Skin of body (tissue), 2 donors: ENCODE results near the gene EFCAB3. TPM values are rescaled to one million over a fixed set of nuclear protein-coding genes. Genes with fewer than 3 reads are reported as not detected.
"Not testable (repeated sequence)": the region's sequence is repeated elsewhere in the genome, so short reads cannot be mapped to it uniquely, and the experiment has no call there.

Experiments
- DNase-seq: peaks from one replicate; lab custom pipeline; 2025; lab: John Stamatoyannopoulos, UW
- total RNA-seq: library from RNA; depleted of rRNA; stranded (reverse); fragments of >200 nt; gene quantifications from one replicate; pipeline ENCODE4 v1.2.3, GENCODE V29; 2014

The EFCAB3 gene
- total RNA-seq = not detected

DNA sequence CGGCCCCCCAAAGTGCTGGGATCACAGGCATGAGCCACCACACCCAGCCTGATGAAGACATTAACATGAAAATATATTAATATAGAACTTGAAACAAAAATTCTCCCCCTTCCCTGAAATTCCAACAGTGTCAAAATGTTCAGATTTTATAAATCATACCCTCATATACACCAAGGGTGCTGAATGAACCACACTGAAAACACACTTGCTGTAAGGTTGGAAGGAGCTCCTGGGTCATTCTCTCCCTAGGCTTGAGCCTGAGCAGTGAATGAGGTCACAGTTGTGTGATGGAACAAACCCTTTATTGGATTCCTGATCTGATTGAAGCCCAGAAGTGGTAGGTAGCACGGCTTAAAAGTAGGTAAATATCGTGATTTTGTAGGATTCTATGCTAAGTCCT is at the start of gene EFCAB3:
TSS of gene EFCAB3 (plus strand) at position 301 of the 400 bp plus-strand sequence. CDS start 2,427 bp downstream, outside the sequence.
- DNase-seq = no peak

DNA sequence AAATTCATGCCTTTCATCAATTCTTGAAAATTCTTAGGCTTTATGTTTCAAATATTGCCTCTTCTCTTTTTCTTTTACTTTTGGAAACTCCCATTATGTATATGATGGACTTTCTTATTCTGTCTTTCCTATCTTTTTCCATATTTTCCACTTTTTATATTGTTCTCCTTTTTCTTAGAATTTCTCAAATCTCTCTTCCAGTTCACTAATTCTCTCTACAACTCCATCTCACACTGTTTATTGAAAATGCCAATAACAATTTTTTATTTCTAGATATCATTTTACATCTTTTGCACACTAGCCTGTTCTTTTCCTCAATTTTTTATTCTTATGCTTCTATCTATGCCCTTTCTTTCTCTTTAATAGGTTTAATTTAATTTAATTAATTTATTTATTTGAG is 43.8 kb upstream of the EFCAB3 start:
- no peak for DNase-seq

DNA sequence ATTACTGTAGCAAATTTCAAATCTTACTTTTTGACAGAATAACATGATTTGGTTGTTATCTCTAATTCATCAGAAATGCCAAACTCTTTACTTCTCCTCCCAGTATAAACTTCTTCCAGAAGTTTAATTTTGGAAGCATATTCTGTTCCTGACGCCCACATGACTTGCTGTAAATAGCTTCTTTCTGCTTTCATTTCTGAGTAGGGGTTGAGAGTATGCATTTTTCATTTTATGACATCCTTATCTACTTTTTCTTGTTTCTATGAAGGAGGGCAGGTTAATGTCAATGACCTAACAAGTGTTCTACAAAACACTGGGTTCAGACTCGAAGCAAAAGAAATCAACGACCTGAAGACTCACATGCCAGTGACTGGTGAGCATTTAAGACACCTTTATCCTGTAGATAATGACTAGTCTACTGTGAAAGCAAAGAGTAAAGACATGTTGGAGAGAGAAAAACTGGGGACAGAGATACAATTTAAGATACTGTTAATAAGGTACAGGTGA is 36.5 kb upstream of the EFCAB3 start:
- DNase-seq = no peak

DNA sequence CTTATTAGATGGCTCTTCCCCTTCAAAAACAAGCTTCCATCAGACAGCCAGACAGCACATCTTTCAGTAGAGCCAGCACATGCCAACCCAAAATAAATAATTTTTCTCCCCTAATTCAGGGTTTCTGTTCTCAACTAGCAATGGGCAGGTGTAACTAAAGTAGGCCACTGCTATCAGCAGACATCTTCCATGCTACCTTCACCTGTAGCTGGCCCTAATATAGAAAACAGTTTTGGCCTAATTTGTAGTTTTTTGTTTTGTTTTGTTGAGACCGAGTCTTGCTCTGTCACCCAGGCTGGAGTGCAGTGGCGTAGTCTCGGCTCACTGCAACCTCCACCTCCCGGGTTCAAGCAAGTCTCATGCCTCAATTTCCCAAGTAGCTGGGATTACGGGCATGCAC is 29.2 kb upstream of the EFCAB3 start:
- no peak for DNase-seq

DNA sequence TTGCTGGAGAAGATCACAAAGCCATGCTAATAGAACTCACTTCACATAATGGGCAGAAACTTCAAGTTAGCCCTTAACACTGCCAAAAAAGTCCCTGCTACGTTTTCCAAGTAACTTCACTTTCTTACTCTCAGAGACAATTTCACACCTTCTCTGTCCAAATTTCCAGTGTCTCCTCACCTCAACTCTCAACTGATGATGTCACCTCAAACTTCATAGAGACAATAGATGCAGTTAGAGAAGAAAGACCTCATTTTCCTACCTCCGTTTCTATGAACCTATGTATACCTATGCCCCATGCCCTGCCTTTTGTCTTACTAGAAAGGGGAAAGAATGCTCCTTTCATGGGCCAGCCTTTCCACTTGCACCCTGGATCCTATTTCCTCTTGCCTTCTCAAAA is 14.2 kb upstream of the EFCAB3 start:
- DNase-seq = no peak

DNA sequence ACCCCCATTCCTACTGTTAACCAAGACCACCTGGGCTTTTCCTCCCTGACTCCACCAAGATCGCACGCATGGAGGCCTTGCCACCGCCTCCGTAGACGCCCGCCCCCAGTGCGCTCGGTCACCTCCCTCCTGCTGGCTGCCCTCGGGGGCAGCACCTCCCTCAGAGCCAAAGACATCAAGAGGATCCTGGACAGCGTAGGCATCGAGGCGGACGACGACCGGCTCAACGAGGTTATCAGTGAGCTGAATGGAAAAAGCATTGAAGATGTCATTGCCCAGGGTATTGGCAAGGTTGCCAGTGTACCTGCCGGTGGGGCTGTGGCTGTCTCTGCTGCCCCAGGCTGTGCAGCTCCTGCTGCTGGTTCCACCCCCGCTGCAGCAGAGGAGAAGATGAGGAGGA is 1.2 kb downstream of the EFCAB3 start:
- DNase-seq = no peak

DNA sequence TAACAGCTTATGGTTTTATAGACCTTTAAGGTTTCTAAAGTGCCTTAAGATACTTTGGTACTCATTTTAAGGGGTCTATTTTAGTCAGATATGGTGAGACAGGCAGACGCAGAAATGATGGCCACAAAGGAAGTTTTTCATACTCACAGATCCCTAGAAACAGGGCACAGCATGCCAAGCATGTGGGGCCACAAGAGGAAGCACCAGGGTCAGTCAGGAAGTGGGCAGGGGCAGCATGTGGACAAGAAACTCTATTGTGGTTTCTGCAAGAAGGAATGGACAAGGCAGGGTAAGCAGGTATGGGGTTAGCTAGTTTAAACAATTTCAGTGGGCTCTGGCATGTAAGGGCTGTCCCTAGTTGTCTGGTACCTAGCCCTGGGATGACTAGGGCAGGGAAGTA is 8.5 kb downstream of the EFCAB3 start:
- DNase-seq = no peak

DNA sequence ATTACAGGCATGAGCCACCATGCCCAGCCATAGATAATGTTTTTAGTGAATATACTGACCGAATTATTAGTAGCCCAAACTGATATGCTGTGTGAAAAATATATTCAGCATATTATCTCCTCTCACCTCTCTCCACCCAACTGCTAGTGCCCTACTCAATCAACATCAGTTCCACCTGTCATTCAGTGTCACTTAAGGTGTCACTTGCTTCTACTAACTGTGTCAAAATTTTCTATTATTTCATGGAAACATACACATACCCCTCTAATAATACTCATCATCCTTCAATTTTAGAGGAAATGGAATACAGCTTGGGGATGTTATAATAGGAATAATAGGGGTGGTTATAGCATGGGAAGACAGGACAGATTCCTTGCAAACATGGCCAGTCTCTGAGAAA is 12.6 kb downstream of the EFCAB3 start:
- no peak for DNase-seq

DNA sequence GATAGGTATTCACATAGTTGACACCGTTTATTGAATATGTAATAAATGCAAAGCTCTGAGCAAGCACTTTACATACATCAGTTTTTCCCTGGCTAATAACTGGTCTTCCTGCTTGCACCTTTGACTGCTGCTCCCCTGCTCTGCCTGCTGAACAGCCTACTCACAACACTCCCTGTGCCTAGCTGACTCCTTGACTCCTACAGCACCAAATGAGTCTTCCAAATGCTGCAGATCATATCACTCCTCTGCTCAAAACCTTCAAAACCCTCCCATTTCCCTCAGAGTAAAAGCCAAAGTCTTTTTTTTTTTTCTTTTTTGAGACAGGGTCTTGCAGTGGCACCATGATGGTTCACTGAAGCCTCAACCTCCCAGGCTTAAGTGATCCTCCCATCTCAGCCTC is 18.5 kb downstream of the EFCAB3 start:
- no peak for DNase-seq

DNA sequence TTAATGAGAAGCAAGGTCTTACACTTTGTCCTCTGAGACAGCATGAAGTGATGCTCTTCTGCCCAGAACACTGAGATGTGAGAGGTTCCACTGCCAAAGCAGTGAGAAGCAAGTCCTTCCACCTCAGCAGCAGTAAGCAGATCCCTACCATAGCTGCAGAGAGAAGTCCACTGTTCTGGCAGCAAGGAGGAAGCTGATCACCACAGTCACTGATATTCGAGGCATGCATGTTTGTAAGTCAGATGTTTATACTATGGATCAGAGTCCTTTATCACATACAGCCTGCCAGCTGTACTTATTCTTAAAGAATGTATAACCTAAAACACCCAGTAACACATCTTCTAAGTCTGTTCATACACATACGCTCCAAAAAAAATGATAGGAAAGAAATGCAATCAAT is 25.1 kb downstream of the EFCAB3 start:
- DNase-seq = no peak

DNA sequence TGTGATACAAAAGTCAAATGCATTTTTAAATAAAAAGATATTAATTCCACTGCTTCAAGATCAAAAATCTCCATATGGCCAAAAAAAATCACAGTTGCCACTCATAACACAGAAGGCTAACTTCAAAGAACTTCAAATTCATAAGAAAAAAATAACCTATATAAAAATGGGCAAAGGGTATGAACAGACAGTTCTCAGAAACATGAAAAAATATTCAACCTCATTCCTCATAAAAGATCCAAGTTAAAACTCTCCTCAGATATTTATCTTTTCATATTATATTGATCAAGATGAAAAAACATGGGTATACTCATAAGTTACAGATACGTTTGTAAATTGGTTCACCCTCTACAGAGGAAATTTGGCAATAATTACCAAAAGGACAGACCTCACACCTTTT is 32.7 kb downstream of the EFCAB3 start:
- not testable (repeated sequence) for DNase-seq

DNA sequence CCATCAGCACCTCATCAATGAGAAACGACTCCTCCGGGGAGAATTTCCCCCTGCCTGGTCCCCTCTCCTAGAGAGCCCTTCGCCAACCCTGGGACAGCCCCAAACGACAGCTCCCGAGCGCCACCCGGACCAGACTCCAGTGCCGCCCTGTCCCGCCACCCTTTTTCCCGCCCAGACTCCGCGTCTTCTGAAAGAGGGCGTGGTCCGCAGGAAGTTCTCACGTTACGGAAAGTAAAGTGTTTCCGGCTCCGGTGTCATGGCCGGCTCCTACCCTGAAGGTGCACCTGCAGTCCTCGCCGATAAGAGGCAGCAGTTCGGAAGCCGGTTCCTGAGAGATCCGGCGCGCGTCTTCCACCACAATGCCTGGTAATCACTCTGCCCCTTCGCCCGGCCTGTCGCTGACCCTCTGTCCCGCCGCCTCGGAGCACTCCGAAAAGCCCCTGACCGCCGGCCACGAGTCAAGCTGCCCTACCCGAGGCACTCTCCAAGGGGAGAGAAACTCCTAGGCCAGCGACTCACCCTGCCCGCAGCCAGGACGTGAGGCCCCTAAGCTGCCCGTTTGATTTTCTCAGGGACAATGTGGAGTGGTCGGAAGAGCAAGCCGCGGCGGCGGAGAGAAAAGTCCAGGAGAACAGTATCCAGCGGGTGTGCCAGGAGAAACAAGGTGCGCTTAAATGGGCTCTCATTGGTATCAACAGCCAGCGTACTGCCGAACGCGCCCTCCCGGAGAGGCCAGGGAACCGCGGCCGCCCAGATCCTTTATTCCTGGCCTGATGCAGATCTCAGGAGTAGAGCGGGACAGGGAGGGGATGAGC is 43.5 kb downstream of the EFCAB3 start, which contains the start of gene METTL2A:
TSS of gene METTL2A (plus strand) at position 251 of the 815 bp plus-strand sequence. CDS start at position 257, 6 bp downstream.
- DNase-seq = peak; percentile 75

DNA sequence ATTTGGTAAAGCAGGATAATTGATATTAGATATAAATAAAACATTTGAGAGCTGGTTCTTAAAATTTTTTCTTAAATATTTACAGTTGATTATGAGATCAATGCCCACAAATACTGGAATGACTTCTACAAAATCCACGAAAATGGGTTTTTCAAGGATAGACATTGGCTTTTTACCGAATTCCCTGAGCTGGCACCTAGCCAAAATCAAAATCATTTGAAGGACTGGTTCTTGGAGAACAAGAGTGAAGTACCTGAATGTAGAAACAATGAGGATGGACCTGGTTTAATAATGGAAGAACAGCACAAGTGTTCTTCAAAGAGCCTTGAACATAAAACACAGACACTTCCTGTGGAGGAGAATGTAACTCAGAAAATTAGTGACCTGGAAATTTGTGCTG is 45.9 kb downstream of the EFCAB3 start:
- not testable (repeated sequence) for DNase-seq

DNA sequence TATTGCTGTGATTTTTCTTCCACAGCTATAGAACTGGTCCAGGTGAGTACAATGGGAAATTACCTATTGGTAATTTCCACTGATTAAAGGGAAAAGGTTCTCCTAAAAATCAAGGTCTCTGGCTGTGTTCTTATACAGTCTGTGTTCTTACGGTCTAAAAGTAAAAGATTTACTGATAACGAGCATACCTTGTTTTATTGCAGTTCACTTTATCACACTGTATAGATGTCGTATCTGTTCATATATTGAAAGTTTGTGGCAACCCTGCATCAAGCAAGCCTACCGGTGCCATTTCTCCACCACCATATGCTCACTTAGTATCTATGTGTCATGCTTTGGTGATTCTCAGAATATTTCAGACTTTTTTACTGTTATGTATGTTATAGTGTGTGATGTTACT is 54.9 kb downstream of the EFCAB3 start:
- DNase-seq = not testable (repeated sequence)

DNA sequence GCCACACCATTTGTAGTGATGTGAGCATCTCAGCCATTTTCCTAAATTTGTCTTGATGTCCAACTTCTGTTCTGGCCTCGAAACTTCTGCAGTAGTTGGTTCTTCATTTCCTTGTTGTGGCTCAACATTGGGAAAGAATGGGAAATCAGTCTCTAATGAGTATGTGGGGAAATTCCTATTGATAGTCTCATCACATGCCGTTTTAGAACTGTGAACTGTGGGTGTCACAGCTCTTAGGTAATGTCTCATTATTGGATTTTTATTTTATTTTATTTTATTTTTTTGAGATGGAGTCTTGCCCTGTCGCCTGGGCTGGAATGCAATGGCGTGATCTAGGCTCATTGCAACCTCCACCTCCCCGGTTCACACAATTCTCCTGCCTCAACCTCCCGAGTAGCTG is 60.8 kb downstream of the EFCAB3 start:
- DNase-seq = not testable (repeated sequence)

DNA sequence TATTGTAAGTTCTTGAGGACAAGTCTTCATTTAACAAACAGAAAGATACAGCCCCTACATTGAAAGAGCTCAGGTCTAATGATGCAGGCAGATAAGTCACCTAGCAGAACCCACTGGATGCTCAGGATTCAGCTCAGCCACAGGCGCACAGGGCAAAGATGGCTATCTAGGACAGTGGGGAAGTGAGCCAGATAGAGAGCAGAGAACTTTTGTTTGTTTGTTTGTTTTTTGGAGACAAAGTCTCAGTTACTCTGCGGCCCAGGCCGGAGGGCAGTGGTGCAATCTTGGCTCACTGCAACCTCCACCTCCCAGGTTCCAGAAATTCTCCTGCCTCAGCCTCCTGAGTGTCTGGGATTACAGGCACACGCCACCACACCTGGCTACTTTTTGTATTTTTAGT is 63.7 kb downstream of the EFCAB3 start:
- DNase-seq = no peak

DNA sequence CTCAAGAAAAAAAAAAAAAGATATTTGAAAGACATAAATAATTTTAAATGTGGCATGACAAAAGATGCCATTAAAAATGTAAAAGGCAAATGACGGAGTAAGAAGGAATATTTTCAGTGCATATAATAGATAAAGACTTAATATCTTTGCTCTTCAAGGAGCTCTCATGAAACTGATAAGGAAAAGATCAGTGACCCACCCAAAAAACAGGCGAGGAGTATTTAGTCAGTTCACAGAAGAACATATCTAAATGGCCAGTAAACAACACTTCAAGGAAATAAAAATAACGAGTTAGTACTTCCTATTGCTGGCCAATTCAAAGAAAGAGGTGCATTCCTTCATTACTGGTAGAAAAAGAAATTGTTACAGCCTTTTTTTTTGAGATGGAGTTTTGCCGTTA is 65.4 kb downstream of the EFCAB3 start:
- not testable (repeated sequence) for DNase-seq

DNA sequence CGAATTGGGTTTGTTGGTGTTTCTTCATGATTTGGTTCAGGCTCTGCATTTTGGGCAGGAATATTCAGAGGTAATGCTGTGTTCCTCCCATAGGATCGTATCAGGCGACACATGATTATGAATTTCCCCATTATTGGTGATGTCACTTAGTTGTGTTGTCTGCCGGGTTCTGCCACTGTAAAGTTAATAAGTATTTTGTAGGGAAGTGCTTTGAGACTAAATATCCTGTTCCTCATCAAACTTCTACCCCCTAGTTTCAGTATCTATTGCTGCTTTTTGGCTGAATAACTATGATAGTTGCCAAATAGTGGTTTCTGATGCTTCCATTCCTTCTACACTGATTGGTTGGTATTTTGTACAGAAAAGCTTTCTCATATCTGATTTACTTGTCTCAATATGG is 71.8 kb downstream of the EFCAB3 start:
- DNase-seq = not testable (repeated sequence)

DNA sequence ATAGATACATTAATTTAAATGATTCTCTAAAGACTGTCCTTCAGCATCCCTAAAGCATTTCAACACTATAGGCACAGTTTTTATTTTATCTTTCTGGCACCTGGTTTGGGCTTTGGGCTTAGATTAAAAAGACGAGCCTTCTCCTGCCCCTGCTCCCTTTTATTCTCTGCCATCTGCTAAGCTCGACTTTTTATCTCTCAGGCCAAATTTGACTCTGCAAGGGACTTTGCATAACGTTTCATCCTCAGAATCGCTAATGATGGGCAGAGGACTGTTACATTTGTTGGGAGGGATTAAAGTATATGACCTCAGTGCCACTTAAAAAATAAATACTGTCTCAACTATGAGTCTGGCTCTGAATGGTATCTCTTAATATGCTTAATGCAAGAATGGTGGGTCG is 72.7 kb downstream of the EFCAB3 start:
- not testable (repeated sequence) for DNase-seq

DNA sequence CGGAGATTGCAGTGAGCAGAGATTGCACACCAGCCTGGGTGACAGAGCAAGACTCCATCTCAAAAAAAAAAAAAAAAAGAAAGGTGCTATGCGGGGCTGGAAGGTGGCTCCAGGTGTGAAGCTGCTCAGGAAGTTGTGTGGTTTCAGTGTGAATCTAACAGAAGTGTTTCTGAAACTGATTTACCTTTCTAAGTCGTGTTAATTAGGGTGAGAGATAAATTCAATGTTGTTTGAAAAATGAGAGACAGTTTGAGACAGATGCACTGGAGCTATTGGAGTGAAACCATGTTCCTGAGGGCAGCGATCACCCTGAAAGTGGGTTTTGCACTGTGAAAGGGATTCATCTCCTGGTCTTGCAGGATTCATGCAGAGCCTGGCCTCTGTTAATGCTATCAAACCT is 73.3 kb downstream of the EFCAB3 start:
- DNase-seq = not testable (repeated sequence)

DNA sequence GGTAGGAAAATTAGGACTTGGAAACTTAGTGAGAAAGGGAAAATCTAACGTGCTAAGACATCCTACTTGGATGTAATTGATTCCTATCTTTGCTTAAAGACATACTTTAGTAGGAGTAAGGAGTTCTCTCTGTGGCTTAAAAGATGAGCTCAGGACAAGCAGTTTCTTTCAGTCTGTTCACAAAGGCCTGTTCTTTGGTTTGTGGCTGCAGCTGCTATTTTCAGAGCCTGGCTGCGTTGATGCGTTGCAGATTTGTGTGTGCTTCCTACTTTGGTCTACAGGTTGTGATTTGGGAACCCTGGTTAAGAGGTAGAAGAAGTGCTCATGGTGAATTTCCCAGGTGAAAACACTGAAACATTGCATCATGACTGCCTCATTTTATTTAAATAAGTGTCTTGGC is 73.8 kb downstream of the EFCAB3 start:
- not testable (repeated sequence) for DNase-seq

DNA sequence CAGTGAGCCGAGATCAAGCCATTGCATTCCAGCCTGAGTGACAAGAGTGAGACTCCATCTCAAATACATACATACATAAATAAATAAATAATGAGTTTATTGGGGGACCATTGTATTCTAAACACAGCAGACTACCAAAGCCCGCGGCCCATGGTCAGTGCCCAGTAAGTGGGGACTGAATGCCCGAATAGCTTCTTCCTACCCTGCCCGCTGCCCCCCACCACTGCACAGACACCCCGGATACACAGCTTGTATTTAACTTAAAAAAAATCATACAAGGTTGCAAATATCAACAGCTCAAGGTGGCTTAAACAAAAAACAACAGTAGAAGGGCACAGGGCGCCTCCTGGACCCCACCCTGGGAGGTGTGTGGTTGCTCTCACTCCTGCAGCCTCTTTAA is 75.7 kb downstream of the EFCAB3 start:
- DNase-seq = no peak

DNA sequence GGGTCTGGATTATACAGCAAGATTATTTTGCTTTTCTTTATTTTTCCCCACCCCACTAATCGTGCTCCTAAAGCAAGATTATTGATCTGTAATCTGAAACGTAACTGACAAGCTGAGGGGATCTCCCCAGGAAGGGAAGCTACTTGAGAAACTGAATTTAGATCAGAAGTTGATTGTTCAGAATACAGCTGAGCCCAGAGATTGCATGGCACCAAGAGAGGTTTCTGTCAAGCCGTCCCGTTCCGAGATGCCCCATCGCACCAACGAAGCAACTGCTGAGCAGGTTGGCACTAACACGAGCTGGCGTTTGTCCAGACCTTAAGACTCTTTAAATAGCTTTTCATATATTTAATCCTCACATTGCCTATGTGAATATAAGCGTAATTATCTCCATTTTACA is 78.1 kb downstream of the EFCAB3 start:
- DNase-seq = not testable (repeated sequence)
